ENCODE data around the gene NEK2.
"Not testable (repeated sequence)": the region's sequence is repeated elsewhere in the genome, so short reads cannot be mapped to it uniquely, and the experiment has no call there.

NEK2 gene

DNA sequence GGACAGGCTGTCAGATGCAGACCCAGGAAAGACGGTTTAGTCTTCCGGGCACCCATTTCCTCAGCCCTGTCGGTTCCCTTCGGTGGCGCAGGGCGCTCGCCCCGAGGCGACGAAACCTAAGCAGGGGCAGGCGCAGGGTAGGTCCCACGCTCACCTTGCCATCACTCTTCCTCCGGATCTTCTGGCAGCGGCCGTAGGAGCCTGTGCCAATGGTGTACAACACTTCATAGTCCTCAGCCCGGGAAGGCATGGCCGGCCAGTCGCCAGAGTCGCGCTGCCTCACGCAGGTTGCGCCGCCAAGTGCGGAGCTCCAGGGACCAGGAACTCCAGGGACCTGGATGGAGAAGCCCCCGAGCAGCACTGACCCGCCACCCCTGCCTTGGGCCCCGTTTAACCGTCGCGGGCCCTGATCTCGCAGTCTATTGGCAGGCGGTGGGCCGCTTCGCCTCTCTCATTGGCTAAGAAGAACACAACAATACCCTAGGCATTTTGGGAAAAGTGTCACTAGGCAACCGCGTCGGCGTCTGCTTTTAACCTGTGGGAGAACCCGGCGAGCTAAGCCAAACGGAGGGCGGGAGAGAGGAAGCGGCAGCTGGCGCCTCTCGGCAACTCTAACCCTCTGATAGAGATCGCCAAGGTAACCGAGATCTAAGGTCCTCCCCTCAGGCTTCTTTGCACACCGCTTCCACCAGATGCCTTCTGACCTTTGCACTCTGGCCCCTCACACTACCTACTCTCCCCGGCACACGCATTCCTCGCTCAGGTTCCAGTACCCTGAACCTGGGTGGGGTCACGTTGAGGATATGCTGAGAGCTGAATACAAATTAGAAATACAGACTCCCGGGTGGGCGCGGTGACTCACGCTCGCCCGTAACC, at the start of gene NEK2:
NEK2 (minus strand) TSS at position 392 of the 876 bp plus-strand sequence; CDS start at position 250, 142 bp downstream.
- peak; percentile 95 for DNase-seq (ENCODE audit: low read depth)
- TF ChIP-seq, protein P1, sequence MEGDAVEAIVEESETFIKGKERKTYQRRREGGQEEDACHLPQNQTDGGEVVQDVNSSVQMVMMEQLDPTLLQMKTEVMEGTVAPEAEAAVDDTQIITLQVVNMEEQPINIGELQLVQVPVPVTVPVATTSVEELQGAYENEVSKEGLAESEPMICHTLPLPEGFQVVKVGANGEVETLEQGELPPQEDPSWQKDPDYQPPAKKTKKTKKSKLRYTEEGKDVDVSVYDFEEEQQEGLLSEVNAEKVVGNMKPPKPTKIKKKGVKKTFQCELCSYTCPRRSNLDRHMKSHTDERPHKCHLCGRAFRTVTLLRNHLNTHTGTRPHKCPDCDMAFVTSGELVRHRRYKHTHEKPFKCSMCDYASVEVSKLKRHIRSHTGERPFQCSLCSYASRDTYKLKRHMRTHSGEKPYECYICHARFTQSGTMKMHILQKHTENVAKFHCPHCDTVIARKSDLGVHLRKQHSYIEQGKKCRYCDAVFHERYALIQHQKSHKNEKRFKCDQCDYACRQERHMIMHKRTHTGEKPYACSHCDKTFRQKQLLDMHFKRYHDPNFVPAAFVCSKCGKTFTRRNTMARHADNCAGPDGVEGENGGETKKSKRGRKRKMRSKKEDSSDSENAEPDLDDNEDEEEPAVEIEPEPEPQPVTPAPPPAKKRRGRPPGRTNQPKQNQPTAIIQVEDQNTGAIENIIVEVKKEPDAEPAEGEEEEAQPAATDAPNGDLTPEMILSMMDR (IDR thresholded peaks at IDR 0.05; ENCODE audit: low read depth, low read length): no peak
- TF ChIP-seq, protein P2, sequence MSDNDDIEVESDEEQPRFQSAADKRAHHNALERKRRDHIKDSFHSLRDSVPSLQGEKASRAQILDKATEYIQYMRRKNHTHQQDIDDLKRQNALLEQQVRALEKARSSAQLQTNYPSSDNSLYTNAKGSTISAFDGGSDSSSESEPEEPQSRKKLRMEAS (IDR thresholded peaks at IDR 0.05; ENCODE audit: low read depth, low read length): peak; percentile 45
- TF ChIP-seq POLR2A (IDR thresholded peaks at IDR 0.05; ENCODE audit: extremely low read depth, insufficient read length) (peak; percentile 63), MYC (IDR thresholded peaks at IDR 0.05; ENCODE audit: low read depth, low read length) (no peak)
- H3K4me3 ChIP-seq (ENCODE audit: low read depth, low read length): peak within 1 kb of the TSS; percentile 79

DNA sequence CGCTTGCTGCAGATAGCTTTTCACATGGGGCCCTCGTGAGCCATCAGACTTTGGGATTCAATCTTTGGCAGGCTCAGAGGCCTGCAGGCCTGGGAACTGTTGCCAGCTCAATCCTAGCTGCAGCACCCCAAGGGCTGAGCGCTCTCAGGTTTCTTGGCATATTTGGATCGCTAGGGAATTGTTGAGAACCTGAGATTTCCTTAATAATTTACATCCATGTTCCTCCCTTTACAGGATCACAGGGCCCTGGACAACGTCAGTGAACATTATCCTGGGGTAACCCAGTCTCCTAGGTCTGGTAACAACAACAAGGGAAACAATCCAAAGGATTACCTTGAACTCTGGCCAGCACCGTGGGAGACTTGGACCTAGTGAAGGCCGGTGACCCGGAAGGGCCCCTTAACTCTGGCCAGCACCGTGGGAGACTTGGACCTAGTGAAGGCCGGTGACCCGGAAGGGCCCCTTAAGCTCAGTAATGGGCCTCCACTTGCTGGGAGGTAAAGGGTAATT, 49.3 kb upstream of the NEK2 start:
- DNase-seq (ENCODE audit: low read depth): no peak
- no peak for TF ChIP-seq MYC (IDR thresholded peaks at IDR 0.05; ENCODE audit: low read depth, low read length)
- TF ChIP-seq, protein P2 (IDR thresholded peaks at IDR 0.05; ENCODE audit: low read depth, low read length): no peak
- TF ChIP-seq, protein P1 (IDR thresholded peaks at IDR 0.05; ENCODE audit: low read depth, low read length): no peak

DNA sequence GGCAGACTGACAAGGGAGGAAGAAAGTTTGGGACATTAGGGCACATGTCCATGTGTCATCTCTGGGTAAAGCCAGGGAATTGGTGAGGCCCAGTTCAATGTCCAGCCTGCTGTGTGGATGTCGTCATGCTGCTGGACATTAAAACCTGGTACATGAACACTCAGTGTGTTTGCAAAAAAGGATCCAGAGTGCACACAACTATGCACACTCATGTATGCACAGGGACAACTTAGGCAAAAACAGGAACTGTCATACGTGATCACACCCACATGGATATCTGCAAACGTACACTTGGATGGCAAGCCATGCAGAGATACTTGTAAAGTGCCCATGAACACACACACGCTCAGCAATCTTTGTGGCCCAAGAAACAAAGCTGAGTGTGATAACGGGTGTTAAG, 47.9 kb upstream of the NEK2 start:
- TF ChIP-seq, protein P1 (IDR thresholded peaks at IDR 0.05; ENCODE audit: low read depth, low read length): no peak
- no peak for TF ChIP-seq POLR2A (IDR thresholded peaks at IDR 0.05; ENCODE audit: extremely low read depth, insufficient read length)
- TF ChIP-seq MYC (IDR thresholded peaks at IDR 0.05; ENCODE audit: low read depth, low read length): no peak
- TF ChIP-seq, protein P2 (IDR thresholded peaks at IDR 0.05; ENCODE audit: low read depth, low read length): no peak
- no peak overlapping the region for H3K4me3 ChIP-seq (ENCODE audit: low read depth, low read length)
- DNase-seq (ENCODE audit: low read depth): no peak

More for the DNA sequence above, 49.3 kb upstream of the NEK2 start:
- H3K4me3 ChIP-seq (ENCODE audit: low read depth, low read length): no peak overlapping the region

DNA sequence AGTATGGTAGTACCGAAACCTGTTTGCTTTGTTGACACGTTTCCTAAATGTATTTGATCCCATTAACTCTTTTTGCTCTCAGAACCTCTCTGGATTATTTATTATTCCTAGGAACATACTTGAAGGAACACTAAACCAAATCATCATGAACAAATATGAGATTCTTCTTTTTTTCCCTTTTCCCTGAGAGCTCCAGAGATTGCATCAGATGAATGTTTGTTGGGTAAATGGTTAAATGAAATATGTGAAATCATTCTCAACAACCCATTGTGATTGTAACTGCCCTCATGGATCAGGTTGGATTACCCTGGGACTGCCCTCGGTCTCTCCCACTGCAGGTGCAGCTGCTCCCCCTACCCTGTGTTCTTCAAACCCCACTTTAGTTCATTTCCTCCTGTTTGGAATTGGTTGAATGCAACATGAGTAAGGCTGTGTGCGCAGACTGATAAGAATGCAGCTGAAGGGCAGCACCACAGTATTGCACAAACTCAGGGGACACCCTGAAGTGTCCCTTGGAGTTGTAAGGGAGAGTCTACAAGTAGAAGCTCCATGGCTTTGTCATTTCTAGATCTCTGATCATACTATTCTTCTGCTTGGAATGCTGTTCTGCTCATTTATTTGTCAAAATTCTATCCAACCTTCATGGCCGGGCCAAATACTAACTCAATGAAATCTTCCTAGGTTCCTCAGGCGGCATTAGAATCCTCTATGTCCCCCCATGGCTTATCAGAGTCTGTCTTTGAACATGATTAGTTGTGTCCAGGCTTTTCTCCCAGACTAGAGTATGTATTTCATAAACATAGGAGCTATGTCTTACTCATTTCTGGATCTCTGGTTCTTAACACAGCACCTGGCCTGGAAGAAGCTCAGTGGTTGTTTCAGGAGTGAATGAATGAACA, 47.1 kb upstream of the NEK2 start:
- H3K4me3 ChIP-seq (ENCODE audit: low read depth, low read length): no peak overlapping the region
- TF ChIP-seq POLR2A (IDR thresholded peaks at IDR 0.05; ENCODE audit: extremely low read depth, insufficient read length) (no peak), MYC (IDR thresholded peaks at IDR 0.05; ENCODE audit: low read depth, low read length) (no peak)
- TF ChIP-seq, protein P2 (IDR thresholded peaks at IDR 0.05; ENCODE audit: low read depth, low read length): no peak
- TF ChIP-seq, protein P1 (IDR thresholded peaks at IDR 0.05; ENCODE audit: low read depth, low read length): no peak
- DNase-seq (ENCODE audit: low read depth): no peak

DNA sequence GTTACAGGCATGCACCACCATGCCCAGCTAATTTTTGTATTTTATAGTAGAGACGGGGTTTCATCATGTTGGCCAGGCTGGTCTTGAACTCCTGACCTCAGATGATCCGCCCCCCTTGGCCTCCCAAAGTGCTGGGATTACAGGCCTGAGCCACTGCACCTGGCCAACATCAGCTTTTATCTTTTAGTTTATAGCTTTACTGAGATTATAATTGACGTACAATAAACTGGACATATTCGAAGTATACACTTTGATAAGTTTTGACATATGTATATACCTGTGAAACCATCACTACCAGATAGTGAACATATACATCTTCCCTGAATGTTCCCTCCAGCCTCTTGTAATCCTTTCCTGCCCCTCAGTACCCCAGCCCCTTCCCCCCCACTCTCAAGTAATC, 41.1 kb upstream of the NEK2 start:
- not testable (repeated sequence) for H3K4me3 ChIP-seq (ENCODE audit: low read depth, low read length); DNase-seq (ENCODE audit: low read depth)

DNA sequence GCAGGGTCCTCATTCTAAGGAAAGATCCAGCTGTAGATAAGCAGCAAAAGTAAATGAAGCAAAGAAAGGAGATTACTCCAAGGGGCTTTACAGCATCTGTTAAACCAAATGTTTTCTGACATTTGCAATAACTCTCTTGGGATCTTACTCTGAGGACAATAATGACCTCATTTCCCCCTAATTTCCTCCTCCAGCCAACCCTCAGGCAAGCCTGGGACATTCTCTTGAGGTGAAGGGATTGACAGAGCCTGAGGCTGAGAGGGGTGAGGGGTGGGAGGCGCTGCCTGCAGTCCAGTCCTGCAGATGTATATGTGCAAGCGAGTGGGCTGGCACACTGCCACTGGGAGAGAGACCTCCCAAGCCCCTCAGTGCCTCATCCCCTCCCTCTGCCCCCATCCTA, 40.5 kb upstream of the NEK2 start:
- H3K4me3 ChIP-seq (ENCODE audit: low read depth, low read length): no peak overlapping the region
- peak; percentile 30 for DNase-seq (ENCODE audit: low read depth)
- TF ChIP-seq MYC (IDR thresholded peaks at IDR 0.05; ENCODE audit: low read depth, low read length) (no peak), POLR2A (IDR thresholded peaks at IDR 0.05; ENCODE audit: extremely low read depth, insufficient read length) (no peak)
- TF ChIP-seq, protein P2 (IDR thresholded peaks at IDR 0.05; ENCODE audit: low read depth, low read length): no peak
- TF ChIP-seq, protein P1 (IDR thresholded peaks at IDR 0.05; ENCODE audit: low read depth, low read length): no peak
